Fibroblast of lung (primary cell): ENCODE results near the gene ADA.

Source experiments
- EZH2 ChIP-seq: IDR thresholded peaks from 2 replicates; pipeline ENCODE4 v1.5.1; 2012; ENCODE audit warnings: low read length, control low read depth, mild to moderate bottlenecking; ENCODE audit errors: missing control alignments
- TF ChIP-seq, protein P1 (sequence below), 2 donors: IDR thresholded peaks in 1 of 2; conservative IDR thresholded peaks in 1 of 2; 1 replicate in 1 of 2; 2 replicates in 1 of 2; pipeline ENCODE4 v1.5.1; 2011 to 2012; ENCODE audit warnings: low read length in 2 of 2, control low read depth in 1 of 2, inconsistent platforms in 1 of 2, low read depth in 1 of 2, mild to moderate bottlenecking in 1 of 2

DNA sequence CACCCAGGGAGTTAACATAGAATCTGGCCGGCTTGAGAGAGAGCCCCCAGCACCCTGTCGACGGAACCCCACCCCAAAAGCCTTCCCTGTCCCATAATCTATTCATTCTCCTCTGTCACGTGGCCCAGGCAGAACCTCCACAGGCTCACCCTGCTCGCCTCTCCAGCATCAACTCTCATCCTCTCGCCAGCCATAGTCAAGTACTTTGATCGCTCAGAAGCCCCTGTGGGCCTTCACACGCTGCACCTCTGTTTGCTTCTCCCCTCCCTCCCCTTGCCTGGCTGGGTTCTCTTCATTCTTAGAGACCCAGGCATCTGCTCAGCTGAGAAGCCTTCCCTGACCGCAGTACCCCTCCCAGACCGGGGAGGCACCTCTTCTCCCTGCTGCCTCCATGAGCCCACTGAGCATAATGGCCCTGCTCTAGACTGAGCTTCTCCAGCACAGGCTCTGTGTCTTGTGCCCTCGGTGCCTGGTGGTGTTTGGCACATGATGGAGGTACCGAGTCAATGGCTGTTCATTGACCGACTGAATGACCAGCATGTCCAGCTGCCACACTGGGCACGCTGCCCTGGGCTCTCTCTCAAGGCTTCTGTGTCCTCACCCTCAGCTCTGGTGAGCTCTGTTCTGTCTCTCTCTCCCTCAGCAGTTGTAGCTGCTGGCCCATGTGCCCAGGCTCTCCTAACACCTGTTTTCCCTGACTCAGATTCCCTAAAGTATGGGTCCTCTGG is 35.5 kb downstream of the ADA start:
- TF ChIP-seq, protein P1, sequence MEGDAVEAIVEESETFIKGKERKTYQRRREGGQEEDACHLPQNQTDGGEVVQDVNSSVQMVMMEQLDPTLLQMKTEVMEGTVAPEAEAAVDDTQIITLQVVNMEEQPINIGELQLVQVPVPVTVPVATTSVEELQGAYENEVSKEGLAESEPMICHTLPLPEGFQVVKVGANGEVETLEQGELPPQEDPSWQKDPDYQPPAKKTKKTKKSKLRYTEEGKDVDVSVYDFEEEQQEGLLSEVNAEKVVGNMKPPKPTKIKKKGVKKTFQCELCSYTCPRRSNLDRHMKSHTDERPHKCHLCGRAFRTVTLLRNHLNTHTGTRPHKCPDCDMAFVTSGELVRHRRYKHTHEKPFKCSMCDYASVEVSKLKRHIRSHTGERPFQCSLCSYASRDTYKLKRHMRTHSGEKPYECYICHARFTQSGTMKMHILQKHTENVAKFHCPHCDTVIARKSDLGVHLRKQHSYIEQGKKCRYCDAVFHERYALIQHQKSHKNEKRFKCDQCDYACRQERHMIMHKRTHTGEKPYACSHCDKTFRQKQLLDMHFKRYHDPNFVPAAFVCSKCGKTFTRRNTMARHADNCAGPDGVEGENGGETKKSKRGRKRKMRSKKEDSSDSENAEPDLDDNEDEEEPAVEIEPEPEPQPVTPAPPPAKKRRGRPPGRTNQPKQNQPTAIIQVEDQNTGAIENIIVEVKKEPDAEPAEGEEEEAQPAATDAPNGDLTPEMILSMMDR (conservative IDR thresholded peaks at IDR 0.05 in 1 of 2, IDR thresholded peaks at IDR 0.05 in 1 of 2; ENCODE audit: low read depth in 1 of 2, low read length in 2 of 2): no peak
- TF ChIP-seq EZH2: no peak
